GM21526 (cell line): ENCODE results near the gene SSTR3.
A peak's percentile ranks its signal among the peaks of the same experiment; 100 is the strongest.
"Not testable (repeated sequence)": the region's sequence is repeated elsewhere in the genome, so short reads cannot be mapped to it uniquely, and the experiment has no call there.

Experiments
- ATAC-seq: cut with Tn5 transposase; IDR thresholded peaks from one replicate; pipeline ENCODE4 v1.9.1; 2021; ENCODE audit warnings: moderate library complexity; ENCODE audit not compliant: unreplicated experiment, low FRiP score

Gene SSTR3

DNA sequence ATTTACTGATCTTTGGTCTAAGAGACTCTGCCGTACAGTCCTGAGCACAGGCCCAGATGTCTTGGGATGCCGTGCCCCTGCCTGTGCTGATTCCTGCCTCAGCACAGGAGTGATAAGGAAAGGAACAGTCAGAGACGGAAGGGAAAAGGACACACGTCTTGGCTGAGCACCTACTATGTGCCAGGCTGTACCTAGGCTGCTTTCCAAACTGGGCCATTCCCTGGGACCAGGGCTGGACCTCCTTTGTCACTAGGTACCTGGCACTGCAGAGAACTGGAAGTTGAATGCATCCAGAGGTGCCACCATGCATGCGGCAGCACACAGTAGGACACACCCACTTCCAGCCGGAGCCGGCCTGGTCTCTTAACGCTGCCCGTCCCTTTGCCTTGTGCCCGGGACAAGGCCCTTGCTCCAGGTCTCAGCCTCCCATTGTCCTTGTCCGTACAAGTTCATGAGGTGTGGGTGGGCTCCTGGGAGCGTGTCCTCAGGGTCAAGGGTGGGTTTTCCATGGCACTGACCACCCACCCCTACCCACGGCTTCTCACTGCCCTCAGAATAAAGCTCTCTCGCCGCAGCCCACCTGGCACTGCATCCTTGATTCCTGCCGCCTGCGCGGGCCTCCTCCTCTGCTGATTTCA is 1.1 kb upstream of the SSTR3 start:
- ATAC-seq = no peak

DNA sequence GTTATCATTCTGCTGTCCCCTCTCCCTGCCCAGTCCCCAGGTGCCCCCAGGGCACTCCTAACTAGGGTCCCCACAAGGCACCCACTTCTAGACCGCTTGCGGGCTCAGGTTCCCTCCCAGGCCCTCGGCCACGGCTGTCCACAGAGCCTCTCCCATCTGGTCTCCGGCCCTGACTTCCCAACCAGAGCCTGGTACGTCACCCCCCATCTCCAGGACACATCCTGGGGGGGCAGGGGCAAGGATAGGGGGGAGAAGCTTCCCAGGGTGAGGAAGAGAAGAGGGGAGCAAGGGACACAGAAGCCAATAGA is 457 bp downstream of the SSTR3 start:
- ATAC-seq = no peak

- ATAC-seq = no peak
Measured at GRCh38 chr22:37211075-37211865, 1.0 kb downstream of the SSTR3 start.

DNA sequence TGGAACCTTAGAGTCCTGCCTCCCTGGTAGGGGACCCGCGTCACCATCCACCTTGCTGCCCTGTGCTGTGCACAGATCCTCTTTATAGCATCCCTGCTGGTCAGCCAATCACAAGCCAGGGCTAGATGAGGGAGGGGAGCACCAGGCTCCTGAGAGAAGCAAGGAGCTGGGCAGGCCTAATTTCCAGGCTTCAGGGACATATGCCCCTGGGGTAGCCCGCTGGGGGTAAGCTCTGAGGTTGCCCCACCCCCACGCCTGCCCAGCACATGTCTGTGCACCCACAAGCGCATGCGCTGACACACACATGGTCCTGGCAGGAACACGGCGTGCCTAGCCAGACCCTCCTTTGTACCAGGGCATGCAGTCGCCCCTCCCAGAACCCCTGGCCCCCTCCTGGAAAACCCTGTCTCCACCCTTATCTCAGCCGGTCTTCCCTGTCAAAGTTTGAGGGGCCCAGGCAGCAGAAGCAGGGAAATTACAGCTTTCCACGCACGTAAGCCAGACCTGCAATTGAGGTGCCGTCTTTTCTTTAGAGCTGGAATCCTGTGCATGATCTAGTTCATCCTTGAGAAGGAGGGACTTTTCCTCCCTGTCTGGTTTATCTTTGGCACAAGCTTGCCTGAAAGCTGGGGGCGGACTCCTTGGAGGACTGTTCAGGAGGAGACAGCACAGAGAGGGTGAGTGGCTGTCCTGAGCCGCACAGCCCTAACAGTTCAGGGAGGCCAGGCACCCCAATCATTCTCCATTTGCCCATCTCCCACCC is 2.1 kb downstream of the SSTR3 start:
- no peak for ATAC-seq

DNA sequence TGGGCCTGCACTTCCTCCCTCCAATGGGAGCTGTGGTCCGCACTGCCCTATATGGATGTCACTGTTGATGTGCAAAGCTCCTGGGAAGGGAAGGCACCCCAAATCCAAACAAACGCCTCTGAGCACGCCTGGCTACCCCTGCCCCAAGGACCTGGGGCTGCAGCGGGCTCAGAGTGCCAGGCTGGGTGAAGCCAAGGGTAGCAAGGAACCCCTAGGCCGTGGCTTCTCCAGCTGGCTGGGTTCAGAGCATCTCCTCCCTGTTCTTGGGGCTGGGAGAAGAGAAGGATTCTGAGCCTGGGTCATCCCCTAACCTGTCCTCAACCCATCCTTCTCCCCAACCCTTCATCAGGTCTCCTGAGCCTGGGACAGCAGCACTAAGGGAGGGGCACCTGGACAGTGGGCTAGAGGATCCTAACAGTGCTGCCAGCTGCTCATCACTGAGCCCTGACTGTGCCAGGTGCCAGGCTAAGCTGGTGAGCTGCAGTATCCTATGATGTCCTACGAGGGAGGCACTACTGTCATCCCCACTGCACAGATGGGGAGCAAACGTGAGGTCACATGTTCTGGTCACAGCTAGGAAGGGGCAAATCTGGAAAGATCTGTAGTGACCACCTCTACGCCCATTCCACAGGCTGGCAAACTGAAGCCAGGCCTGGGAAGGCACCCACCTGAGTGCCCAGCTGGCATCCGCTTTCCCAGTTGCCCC is 3.0 kb downstream of the SSTR3 start:
- ATAC-seq = no peak

DNA sequence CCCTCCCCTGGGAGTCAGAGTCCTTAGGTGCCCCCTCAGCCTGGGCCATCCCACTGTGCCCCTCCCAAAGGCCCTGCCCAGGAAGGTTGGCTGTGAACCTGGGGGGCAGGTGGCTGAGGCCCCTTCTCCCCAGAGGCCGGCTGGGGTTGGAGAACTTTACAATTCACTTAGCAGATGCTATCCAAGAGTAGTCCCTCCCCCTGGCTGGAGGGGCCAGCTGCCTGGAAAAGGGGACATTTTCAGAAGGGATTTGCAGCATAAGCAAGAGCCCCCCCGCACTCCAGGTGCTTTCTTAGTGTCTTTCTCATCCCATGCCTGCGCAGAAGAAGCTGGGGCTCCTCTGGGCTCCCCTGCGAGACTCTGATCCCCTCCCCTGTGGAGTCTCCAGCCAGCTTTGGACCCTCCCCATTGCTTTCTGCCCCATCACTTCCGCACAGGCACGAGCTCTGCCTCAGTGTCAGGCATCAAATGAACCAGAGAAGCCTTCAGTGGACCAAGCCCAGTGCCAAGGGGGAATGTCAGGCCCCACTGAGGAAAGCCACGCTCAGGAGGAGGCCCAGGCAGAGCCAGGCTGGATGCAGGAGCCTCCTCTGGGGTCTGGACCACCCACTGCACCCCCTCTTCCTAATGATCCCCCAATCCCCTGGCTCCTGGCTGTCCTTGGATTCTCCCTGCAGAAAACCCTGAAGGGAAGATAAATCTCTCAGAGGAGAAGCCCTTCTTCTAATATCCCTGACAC is 3.7 kb downstream of the SSTR3 start:
- no peak for ATAC-seq

DNA sequence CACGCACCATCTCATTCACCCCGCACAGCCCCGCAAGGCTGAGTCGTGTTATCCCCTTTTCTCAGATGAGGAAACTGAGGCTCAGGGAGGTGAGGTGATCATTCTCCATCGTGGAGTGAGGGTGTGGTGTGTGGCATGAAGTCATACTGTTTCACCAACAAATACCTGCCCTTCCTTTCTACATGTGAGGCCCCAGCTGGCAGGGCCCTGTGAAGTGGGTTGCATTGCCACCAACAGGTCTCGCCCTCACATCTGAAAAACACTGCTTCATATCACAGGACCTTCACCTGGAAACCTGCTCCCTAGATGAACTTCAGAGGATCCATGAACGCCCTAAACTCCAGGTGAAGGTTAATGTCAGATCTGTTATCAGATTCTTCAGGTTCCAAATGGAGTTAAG is 4.3 kb downstream of the SSTR3 start:
- ATAC-seq = no peak

DNA sequence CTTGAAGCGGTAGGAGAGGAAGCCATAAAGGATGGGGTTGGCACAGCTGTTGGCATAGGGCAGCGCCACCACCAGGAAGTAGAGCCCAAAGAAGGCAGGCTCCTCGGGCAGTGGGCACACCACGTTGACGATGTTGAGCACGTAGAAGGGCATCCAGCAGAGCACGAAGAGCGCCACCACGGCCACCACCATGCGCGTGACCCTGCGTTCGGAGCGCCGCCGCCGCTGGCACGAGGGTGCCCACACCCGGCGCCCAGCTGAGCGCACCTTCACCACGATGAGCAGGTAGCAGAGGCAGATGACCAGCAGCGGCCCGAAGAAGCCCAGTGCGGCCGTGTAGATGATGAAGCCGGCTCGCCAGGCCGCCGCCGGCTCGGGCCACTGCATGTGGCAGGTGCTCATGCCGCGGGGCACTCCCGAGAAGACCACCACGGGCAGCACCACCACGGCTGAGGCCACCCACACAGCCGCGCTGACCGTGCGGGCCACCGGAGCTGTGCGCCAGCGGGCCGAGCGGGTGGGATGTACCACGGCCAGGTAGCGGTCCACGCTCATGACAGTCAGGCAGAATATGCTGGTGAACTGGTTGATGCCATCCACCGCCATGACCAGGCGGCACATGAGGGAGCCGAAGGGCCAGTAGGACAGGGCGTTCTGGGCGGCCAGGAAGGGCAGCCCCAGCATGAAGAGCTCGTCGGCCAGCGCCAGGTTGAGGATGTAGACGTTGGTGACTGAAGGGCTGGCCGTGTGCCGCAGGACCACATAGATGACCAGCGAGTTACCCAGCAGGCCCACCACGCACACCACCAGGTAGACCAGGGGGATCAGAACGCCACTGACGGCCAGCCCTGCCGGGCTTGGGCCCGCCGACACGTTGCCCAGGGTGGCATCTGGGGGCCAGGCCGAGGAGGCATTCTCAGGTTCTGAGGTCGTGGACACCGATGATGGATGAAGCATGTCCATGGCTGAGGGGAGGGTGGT is 5.1 kb downstream of the SSTR3 start:
- no peak for ATAC-seq

DNA sequence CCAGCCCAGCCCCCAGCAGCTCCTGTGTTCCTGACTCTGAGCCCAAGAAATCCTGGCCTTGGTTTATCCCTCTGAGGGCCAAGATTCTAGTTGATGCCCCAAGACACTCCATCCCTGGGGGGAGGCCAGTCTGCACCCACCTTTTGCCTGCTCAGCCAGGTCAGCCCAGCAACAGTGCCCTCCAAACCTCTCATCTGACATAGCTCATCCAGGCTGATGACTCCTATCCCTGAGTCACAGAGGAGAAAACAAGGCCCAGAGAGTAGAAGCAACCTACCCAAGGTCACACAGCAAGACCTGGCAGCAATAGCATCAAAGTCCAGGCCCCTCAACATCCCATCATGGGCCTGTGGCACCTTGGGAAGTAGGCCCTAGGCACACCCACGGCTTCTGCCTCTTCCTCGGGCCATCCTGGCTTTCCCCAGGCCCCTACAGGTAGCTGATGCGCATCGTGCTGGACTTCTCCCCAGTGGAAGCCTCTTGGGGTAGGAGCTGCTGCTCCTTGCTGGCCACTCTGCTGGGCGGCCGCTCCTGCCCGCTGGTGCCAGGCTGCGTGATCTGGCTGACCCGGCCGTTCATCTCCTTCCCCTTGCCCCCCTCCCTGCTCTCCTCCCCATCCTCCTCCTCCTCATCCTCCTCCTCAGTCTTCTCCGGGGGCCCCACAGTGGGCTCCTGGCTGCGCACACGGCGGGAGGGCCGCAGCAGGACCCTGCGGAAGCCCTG is 6.0 kb downstream of the SSTR3 start:
- no peak for ATAC-seq

GRCh38 chr22:37205046-37205445 is 7.2 kb downstream of the SSTR3 start:
- no peak for ATAC-seq

GRCh38 chr22:37204045-37204655 is 8.1 kb downstream of the SSTR3 start:
- ATAC-seq = no peak

- ATAC-seq = no peak
Measured at GRCh38 chr22:37203354-37204044, 8.8 kb downstream of the SSTR3 start.

- ATAC-seq = no peak
Measured at GRCh38 chr22:37202716-37203115, 9.6 kb downstream of the SSTR3 start.

- ATAC-seq = no peak
Measured at GRCh38 chr22:37202001-37202555, 10.2 kb downstream of the SSTR3 start.

GRCh38 chr22:37201443-37201820 is 10.8 kb downstream of the SSTR3 start:
- not testable (repeated sequence) for ATAC-seq

- ATAC-seq = no peak
Measured at GRCh38 chr22:37199760-37200108, 12.5 kb downstream of the SSTR3 start.

DNA sequence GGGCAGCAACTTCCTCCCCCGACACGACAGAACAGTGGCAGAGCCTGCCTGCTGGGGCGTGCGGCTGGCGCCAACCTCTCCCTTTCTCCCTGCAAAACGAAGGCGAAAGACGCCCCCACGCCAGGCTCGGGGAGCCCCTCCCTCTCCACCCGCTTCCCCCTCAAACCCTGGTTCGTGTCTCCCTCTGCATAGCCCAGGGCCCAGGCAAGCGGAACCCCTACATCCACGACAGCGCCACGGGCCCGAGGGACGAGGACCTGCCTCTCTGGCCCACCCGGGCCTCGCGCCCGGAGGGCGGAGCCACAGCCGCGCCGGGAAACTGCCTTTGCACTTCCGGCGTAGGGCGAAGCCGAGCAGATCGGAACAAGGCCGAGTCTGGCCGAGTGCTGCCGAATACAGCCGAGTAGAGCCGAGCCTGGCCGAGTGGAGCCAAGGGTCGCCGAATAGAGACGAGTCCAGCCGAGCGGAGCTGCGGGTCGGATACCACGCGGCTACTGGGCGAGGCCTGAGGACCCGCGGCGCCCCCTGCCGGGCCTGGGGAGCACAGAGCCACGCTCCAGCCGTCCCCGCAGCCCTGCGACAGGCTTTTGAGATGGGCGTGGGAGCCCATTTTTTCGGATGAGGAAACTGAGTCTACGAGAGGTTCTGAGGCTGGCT is 13.0 kb downstream of the SSTR3 start:
- peak; percentile 76 for ATAC-seq
